HG02610 (cell line): ENCODE data around the gene HAX1.

Source experiments
- ATAC-seq: cut with Tn5 transposase; IDR thresholded peaks from one replicate; pipeline ENCODE4 v1.9.1; 2021; ENCODE audit warnings: mild to moderate bottlenecking, moderate library complexity; ENCODE audit not compliant: unreplicated experiment

The HAX1 gene

DNA sequence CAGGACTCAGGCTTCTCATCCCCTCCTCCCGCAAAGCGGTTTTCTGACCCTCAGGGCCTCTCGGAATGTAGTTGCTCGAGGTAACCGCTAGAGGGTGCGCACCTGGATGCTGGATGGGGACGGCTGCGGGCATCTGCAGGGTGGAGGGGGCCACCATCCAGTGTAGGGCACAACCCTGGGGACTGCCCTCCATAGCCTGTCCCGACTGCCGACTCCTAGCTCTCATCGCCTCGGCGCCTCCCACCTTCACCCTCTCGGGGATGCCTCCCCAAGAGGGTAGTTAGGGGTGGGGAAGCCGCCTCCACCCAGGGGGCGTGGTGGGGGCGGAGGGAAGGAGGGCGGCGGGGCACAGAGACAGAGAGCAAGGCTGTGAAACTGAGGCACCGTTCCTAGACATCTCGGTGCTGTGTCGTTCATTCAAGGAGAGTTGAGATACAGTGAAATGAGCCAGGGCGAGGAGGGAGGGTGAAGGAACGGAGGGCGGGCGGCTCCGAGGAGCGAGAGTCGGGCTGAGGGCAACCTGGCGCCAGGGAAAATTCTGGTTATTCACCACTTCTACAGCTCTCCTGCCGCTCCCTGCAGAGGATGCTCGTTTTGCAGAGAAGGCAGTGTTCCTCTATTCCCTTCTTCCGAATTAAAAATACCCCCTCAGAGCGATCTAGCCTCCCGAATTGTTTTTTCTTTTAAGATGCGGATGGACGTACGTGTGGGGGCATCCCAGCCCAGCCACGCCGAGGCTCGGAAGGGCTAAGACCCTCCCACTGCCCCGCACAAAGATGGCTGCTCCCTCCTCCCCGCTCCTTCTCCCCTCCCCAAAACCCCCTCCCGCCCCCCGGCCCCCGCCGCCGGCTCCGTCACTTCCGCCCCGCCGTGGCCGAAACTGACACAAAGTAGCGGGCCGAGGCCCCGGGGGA, 52.5 kb downstream of the HAX1 start, which contains the start of gene ATP8B2:
Gene ATP8B2 (plus strand): TSS at position 857 of the 914 bp plus-strand sequence. CDS start 2,617 bp downstream, outside the sequence.
- no peak for ATAC-seq
